Measurements from ENCODE around the gene IFNL1.
"Not testable (repeated sequence)": the region's sequence is repeated elsewhere in the genome, so short reads cannot be mapped to it uniquely, and the experiment has no call there.

The IFNL1 gene

GRCh38 chr19:39327363-39328045 lies 31.3 kb downstream of the IFNL1 start:
- in situ Hi-C loops (cut with HindIII; ENCODE audit: low sequenced_read_pairs), result no loop called here

- in situ Hi-C loops (cut with HindIII; ENCODE audit: low sequenced_read_pairs), result no loop called here
Observed at GRCh38 chr19:39328046-39328705, 32.0 kb downstream of the IFNL1 start.

GRCh38 chr19:39329948-39330347 lies 33.7 kb downstream of the IFNL1 start:
- in situ Hi-C loops (cut with HindIII; ENCODE audit: low sequenced_read_pairs), result no loop called here

GRCh38 chr19:39332293-39332692 lies 36.1 kb downstream of the IFNL1 start:
- in situ Hi-C loops (cut with HindIII; ENCODE audit: low sequenced_read_pairs), result no loop called here

- in situ Hi-C loops (cut with HindIII; ENCODE audit: low sequenced_read_pairs), result not testable (repeated sequence)
Observed at GRCh38 chr19:39332738-39333137, 36.5 kb downstream of the IFNL1 start.

- in situ Hi-C loops (cut with HindIII; ENCODE audit: low sequenced_read_pairs), result no loop called here
Observed at GRCh38 chr19:39333507-39333906, 37.3 kb downstream of the IFNL1 start.

GRCh38 chr19:39334444-39334976 lies 38.3 kb downstream of the IFNL1 start:
- in situ Hi-C loops (cut with HindIII; ENCODE audit: low sequenced_read_pairs), result no loop called here

- in situ Hi-C loops (cut with HindIII; ENCODE audit: low sequenced_read_pairs), result no loop called here
Observed at GRCh38 chr19:39335168-39335548, 39.0 kb downstream of the IFNL1 start.

- in situ Hi-C loops (cut with HindIII; ENCODE audit: low sequenced_read_pairs), result no loop called here
Observed at GRCh38 chr19:39336483-39336882, 40.3 kb downstream of the IFNL1 start.

- in situ Hi-C loops (cut with HindIII; ENCODE audit: low sequenced_read_pairs), result no loop called here
Observed at GRCh38 chr19:39339674-39340073, 43.5 kb downstream of the IFNL1 start.

GRCh38 chr19:39340156-39340555 lies 43.9 kb downstream of the IFNL1 start:
- in situ Hi-C loops (cut with HindIII; ENCODE audit: low sequenced_read_pairs), result not testable (repeated sequence)

GRCh38 chr19:39341129-39341718 lies 45.0 kb downstream of the IFNL1 start:
- in situ Hi-C loops (cut with HindIII; ENCODE audit: low sequenced_read_pairs), result no loop called here

GRCh38 chr19:39341719-39342604 lies 45.8 kb downstream of the IFNL1 start, which contains the start of gene SAMD4B:
TSS of gene SAMD4B (plus strand) at chr19:39342421. CDS start at chr19:39356894, 14,473 bp downstream.
- in situ Hi-C loops (cut with HindIII; ENCODE audit: low sequenced_read_pairs), result no loop called here

- in situ Hi-C loops (cut with HindIII; ENCODE audit: low sequenced_read_pairs), result no loop called here
Observed at GRCh38 chr19:39342647-39343305, 46.6 kb downstream of the IFNL1 start.

- in situ Hi-C loops (cut with HindIII; ENCODE audit: low sequenced_read_pairs), result no loop called here
Observed at GRCh38 chr19:39345956-39346355, 49.7 kb downstream of the IFNL1 start.

GRCh38 chr19:39347332-39348164 lies 51.3 kb downstream of the IFNL1 start:
- in situ Hi-C loops (cut with HindIII; ENCODE audit: low sequenced_read_pairs), result no loop called here

Measured in endothelial cell of hepatic sinusoid (primary cell).